NCI-H748 treated with DMSO at 0.1 percent for 48 hours (cell line): ENCODE data around the gene RASGRF1.
"Not testable (repeated sequence)": the region's sequence is repeated elsewhere in the genome, so short reads cannot be mapped to it uniquely, and the experiment has no call there.

ENCODE experiments used
- DNase-seq: peaks from one replicate; lab custom pipeline; 2025; lab: John Stamatoyannopoulos, UW

RASGRF1 gene

DNA sequence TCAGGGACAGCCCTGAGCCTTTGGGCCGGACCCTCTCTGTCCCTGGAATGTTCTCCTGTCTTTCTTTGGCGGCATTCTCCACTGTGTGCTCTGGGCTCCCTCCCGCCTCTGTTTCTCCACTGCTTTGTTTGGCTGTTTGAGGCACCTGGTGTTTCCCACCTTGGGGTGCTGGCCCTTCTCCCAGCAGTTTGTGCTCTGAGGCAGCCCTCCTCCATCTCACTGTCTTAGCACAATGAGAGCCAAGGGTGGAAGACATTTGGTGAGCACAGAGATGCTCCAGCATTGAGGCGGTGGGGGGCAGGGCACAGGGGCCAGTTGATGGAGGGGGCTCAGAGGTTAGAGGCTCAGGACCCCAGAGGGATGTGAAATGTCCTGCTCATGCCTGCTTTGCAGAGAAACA lies 54.3 kb downstream of the RASGRF1 start:
- no peak for DNase-seq

DNA sequence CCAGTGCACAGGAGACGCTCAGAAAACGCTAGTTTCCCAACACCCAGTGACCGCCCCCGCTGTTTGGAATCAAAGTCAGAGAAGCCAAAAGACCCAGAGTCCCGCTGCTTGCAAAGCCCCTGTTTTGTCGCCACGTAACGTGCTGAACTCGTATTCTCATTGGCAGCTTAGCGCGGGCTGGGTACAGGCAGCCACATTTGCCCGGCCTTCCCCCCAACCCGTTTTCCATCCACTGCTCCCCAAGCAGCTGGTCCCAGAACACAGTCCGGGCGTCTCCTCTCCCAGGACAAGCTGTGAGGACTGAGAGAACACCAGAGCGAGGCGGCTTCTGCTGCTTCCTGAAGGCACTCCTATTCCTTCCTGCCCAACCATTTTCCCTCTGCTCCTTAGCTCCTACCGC lies 54.8 kb downstream of the RASGRF1 start:
- no peak for DNase-seq

DNA sequence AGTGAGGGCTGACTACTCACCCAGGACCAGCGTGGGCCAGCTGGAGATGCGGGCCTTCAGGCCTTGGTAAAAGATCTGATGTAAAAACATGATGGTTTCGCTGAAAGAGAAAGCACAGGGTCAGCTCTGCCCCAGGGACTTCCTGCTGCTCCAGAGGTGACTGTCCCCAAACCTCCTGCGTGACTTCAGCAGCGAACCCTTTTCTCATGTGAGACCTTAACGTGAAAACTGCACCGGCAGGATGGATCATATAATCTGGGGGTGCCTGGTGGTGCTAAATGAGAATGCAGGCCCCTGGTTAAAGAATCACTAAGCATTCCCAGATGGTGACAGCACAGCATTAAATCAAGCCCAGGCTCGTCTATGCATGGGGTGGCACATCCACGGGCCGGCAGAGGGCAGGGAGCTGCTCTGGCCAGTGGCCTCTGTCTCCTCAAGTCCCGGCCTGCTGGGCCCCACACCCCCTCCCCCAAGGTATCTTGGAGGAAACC lies 55.4 kb downstream of the RASGRF1 start:
- DNase-seq = no peak

DNA sequence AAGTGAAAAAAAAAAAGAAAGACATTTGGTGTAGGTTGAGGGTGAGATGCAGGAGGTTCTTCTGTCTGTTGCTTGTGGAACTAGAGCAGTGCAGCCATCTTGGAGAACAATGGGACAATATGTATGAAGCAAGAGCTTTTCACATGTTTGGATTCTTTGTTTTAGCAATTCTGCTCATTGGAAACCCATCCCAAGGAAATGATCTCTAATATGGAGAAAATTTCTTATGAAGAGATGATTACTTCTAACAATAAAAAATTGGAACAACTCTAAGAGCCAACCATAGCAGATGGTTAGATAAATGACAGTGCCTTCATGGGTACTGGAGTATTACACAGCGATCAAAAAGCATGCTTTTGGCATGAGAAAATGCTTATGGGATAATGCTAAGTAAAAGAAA lies 56.3 kb downstream of the RASGRF1 start:
- DNase-seq = no peak

DNA sequence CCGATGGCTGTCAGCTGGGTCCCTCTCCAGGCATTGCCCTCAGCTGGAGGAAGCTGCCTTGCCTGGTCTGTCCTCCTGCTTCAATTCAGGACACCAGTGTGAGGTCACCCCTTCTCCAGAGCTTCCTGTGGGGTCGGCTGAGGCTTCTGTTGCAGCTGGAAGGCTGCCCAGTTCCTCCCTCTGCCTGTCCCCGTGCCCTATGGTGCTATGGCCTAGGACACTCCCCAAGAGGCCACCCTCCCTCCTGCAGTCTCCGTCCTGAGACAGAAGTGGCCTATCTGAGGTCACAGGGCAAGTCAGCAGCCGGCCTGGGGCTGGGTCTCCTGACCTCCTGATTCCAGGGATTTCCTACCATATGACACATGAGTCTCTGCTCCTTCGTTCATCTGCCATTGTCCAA lies 57.9 kb downstream of the RASGRF1 start:
- no peak for DNase-seq

DNA sequence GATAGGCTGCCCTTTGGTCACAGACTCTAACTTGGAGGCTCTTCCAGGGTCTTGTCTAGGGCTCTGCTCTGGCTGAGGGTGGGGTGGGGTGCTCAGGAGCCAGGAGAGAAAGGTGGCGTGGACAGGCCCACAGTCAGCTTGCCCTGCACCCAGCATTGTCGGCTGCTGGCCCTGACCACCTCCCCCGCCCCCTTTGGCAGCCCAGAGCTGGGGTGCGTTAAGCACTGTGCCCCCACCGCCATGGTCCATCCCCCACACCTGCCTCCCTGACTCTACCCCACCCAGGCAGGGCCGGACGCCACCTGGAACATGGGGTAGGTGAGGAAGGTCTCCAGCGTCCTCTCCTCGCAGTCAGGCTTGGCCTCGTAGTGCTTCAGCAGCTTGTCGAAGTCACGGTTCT lies 58.8 kb downstream of the RASGRF1 start:
- DNase-seq = no peak

DNA sequence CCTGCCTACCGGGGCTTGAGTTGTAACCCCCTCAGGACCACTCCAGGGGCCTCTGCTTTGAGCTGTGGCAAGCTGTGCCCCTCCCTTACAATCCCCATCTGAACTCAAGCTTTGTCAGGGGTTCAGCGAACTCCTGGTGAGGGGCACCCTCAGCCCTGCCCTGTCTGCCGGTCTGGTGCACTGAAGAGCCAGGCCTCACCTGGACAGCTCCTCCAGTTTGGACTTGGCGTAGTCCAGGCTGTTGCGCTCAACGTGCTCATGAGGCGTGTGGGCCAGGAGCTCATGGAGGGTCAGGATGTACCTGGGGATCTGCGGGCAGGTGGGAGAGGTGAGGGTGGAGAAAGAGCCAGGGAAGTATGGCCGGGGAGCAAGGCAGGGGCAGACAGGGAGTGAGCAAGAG lies 59.4 kb downstream of the RASGRF1 start:
- no peak for DNase-seq

DNA sequence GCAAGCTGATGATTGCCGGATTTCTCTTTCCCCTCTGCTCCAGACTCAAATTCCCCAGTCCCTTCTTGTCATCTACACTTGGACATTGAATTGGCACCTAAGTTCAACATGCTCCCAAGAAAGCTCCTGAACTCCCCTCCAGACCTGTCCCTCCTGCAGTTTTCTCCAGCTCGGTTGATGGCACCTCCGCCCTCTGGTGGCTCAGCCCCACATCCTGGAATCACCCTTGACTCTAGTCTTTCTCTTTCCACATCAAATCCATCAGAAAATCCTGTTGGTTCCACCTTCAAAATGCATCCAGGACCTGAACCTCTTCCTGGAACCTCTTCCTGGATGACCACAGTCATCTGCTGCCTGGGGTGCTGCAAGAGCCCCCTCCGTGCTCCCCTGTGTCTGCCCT lies 60.1 kb downstream of the RASGRF1 start:
- DNase-seq = no peak

DNA sequence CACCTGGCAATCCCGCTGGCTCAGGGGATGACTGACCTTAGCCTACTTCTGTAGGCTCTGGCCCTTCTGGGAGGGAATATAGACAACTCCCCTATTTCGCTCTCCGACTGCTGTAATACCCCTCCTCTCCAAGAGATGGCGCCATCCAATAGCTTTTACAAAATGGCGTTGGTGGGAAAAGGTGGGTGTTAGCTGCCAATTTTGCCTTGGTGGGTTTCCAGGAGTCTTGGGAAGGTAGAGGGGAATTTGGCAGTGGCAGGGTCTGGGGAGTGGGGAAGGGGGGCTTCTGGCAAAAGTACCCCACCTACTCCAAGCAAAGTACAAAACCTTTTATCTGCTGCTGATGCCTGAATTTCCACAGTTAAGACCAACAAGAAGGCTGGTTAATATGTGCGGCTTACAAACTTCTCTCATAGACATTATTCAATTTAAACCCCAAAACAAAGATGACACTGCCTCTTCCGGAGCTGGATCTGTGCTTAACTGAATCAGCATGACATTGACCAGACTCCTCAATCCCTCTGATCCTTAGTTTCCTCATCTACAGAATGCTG lies 62.1 kb downstream of the RASGRF1 start:
- peak; percentile 2 for DNase-seq

DNA sequence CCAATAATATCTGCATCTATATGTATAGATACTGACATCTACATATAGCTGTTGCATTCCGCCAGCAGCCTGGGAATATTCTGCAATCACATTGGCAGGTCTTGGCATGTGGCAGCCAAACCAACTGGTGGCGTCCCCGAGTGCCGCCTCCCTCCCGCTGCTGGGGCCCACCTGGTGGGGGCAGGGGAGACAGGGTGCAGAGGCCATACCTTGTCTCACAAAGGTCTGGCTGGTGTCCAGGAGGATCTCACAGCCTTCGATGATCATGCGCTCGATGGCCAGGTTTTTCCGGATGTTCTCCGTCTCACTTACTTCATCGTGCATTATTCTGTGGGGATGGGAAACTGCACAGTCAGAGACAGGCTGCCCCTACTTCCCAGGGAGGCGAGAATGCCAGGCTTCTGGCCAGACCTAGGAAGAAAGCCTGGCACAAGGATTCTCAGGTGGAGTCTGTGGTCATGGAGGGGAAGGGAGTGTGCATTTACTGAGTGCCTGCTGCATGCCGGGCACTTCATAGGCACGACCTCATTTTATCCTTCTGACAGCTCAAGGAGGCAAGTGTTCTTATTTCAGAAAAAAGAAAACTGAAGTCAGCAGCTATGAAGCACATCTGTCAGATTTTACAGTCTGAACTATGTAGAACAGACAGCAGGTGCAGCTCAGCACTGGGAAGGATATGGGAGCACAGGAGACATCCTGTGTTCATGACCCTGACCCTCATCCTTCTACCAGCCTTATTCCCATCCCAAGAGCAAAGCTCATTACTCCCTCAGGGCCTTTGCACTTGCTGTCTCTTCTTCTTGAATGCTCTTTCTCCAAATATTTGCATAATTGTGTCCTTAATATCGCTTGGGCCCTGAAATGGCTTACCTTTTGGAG lies 62.8 kb downstream of the RASGRF1 start:
- no peak for DNase-seq

DNA sequence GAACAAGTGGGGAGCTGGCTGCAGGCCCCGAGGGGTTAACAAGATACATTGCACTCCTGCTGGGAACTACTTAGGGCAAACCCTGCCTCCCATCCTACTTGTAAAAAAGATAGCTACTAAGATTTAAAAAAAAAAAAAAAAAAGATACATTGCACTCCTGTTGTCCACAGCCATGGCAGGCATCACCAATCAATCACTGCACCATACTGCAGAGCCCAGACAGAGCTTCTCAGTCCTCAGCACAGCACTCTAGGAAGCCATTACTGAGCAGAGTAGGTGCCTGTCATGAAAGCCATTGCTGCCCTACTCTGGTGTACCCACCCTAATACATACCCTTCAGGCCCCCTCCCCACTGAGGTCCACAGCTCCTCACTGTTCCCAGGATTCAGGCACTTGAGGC lies 64.8 kb downstream of the RASGRF1 start:
- DNase-seq = no peak

DNA sequence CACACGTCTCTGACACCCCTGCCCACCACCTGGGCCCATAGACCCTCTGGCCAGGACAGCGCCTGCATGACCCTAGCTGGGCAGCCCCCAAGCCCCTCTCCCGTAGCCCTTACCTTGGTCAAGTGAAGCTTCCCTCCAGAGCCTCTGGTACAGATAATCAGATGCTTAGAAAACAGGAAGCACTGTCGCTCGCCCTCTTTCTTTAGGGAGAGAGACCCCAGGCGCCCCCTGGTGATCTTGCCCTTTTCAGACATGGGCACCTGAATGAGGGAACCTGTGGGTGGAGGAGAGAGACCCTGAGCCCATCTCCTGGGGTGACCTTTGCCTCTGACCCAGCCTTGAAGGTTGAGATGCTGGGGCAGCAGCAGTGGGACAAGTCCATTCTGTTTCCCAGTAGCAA lies 65.4 kb downstream of the RASGRF1 start:
- DNase-seq = no peak

DNA sequence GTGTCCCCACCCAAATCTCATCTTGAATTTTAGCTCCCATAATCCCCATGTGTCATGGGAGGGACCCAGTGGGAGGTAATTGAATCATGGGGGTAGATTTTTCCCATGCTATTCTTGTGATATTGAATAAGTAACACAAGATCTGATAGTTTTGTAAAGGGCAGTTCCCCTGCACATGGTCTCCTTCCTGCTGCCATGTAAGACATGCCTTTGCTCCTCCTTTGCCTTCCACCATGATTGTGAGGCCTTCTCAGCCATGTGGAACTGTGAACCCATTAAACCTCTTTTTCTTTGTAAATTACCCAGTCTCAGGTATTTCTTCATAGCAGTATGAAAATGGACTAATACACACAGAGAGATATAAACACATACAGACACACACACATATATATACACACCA lies 66.1 kb downstream of the RASGRF1 start:
- not testable (repeated sequence) for DNase-seq

DNA sequence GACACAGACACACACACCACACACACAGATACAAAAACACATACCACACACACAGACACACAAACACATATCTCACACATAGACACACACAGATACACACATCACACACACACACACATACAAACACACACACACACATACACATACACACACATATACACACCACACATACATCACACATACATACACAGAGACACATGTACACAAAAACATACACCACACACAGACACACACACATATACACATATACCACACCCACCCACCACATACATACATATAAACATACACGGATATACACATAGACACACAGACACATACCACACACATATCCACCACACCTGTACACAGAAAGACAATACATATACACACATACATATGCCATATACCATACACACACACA lies 66.7 kb downstream of the RASGRF1 start:
- no peak for DNase-seq

DNA sequence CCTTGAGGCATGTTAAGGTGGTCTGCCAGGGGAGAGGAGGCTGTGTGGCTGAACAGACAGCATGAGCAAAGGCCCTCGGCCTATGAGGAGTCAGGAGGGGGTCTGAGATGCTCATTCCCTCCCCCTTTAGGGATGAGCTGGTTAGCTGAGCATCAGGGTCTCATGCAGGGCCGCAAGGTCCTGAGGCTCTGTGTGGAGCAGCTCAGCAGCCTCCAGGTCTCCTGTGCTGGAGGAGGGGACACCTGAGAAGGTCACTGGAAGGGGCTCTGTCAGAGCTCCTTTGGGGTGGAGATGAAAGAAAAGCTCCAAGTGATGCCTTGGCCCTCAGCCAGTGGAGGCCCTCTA lies 67.1 kb downstream of the RASGRF1 start:
- DNase-seq = no peak

DNA sequence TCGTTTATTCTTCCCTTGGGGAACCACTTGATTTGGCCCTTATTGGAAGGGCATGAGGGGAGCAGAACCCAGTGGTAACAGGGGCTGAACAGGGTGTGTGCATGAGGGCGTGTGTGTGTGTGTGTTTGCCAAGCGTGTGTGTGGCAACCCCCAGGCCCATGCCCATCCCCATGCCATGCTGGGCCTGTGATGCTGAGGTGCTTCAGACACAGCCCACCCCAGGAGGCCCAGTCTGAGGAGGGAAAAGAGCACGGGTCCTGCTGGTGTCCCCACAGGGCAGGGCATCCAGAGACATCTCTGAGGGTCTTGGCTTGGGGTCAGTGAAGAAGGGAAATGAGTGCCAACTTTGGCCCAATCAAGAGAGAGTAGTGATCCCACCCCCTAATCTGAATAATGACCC lies 71.6 kb downstream of the RASGRF1 start:
- no peak for DNase-seq

DNA sequence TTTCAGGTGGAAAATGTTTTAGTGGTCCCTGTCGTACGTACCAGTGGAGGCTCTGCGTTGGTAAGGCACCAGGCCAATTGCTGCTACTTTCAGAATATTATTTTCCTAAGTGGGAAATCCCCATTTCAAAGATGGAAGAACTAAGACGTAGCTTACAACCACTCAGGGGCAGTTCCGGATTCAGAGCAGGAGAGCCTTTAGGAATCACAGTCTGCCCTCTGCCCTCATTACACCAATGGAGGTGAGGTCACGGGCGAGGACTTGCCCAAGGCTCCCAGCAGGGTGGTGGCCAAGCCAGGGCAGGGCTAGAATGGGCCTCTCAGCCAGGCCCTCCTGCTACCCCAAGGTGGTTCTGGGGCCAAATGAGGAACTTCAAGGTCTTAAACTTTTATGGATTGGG lies 72.6 kb downstream of the RASGRF1 start:
- no peak for DNase-seq

DNA sequence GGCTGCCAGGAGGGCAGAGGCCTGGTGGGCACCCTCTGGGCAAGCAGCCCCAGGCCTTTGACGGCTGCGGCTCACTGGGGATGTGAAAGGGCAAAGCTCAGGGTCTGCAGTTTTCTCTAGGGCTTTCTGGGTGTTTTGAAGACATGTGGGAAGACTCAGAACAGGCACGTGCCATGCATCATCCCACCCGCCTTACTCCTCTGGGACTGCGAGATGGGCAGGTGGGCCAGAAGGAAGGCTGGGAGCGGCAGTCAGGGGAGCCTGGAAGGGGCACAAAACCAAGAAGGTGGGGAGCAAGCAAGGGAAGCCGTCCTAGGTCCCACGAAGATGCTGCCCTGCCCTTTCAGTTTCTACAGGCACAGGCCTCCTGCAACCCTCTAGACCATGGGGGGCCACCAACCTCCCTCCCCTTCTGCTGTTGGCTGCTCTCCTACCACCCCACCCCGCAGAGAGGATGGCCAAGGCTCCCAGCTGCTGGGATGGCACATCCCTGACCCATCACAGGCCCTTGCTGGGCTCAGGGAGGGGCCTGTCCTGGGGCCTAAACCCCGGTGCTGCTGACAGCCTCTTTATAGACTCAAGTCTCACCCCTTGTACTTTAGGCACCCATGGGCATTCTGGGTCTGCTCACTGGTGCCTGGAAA lies 73.9 kb downstream of the RASGRF1 start:
- no peak for DNase-seq

DNA sequence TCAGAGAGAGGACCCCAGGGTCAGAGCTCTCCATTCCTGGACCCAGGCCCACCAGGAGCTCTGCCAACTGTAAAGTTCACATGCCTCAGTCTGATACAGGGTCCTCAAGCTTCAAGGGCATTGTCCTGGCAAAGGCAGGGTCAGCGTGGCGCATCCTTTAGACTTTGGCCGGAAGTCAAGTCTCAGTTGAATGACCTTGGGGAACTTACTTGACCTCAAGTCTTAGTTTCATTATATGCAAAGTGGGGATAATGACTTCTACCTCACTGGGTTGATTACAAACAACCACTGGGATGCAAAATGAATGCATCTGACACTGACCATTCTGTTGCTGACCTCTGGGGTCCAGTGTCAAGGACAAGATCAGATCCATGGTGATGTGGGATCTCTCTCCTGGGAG lies 75.2 kb downstream of the RASGRF1 start:
- no peak for DNase-seq

DNA sequence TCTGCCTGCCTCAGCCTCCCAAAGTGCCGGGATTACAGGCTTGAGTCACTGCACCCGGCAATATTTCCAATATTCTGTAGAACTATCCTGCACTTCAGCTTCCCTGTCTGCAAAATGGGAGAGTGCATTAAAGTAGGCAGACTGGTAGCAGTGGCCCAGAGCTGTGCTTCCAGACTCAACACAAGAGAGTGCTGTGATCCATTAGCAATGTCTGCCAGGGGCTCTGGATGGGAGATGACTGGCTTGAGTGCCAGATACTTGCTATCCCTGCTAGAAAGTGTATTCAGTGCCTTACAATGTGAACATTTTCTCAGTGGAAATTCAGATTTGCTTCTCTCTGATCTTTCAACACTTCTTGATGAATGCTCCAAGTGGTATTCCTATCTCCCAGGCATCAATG lies 80.3 kb downstream of the RASGRF1 start:
- DNase-seq = no peak

DNA sequence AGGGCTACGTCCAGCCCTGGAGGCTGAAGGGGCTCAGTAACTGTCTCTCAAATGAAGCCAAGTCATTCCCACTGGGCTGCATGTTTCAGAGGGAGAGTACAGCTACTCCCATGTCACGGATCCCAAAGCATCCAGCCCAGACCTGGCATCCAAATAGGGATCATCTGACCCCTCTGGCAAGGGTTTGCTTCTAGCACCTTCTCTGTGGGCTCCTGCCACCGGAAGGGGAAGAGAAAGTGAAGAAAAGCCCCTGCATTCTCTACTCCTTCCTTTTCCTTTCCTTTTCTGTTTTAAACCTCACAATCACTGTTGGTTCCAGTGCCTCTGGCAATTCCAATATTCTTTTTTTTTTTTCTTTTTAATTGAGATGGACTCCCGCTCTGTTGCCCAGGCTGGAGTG lies 81.2 kb downstream of the RASGRF1 start:
- no peak for DNase-seq

DNA sequence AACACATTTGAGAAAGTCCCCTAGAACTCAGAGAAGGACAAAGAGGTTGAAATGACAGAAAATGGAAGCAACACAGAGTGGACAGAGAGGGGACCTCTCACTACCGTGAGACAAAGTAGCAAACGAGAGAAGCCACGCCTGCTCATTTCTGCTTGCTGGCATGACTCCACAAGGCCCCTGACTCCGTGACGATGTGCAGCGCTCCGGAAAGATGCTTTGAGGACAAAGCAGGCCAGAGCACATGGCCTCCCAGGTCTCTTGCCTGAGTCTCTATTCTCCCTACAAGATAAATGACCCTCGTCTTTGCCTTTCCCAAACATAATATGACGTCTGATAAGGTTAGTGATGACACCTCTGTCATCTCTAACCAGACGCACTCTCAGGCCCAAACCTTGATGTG lies 81.9 kb downstream of the RASGRF1 start:
- no peak for DNase-seq

DNA sequence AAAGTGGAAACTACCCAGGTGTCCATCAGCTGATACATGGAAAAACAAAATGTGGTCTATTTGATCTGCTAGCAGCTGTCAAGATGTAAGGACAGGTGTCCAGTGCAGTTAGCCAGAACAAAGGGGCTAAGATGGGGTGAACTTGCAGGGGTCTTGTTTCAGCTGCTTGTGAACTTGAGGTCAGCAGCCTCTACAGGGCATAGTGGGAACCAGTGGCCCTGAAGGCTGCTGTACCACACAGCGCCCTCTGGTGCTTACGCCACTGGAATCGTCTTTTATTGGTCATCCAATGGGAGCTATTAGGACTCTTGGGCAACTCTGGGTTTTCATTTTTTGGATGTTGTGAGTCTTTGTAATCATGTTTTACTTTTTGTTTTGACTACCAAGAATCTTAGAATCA lies 83.5 kb downstream of the RASGRF1 start:
- no peak for DNase-seq
